ENCODE results near the gene ARAP2.

DNA sequence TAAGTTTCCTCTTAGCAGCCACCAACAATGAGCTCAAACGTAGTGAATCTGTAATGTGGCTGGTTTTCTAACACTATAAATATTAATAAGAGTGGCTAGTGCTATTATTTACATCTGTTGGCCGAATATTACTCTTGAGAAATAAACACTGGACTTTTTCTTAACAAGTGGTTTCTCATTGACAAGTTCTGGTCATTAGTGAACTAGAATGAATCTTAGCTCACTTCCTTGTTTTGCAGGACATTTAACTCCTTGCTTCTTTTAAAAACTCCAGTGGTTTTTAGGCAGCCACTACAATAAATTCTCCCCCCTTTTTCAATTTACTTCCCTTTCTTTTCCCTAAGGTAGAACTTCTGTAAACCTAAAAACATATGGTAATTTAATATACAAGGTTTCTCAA is 177.2 kb downstream of the ARAP2 start:
- TF ChIP-seq EP300 (IDR thresholded peaks at IDR 0.05) (no peak), POLR2A (IDR thresholded peaks at IDR 0.05) (no peak)
- TF ChIP-seq, protein P1, sequence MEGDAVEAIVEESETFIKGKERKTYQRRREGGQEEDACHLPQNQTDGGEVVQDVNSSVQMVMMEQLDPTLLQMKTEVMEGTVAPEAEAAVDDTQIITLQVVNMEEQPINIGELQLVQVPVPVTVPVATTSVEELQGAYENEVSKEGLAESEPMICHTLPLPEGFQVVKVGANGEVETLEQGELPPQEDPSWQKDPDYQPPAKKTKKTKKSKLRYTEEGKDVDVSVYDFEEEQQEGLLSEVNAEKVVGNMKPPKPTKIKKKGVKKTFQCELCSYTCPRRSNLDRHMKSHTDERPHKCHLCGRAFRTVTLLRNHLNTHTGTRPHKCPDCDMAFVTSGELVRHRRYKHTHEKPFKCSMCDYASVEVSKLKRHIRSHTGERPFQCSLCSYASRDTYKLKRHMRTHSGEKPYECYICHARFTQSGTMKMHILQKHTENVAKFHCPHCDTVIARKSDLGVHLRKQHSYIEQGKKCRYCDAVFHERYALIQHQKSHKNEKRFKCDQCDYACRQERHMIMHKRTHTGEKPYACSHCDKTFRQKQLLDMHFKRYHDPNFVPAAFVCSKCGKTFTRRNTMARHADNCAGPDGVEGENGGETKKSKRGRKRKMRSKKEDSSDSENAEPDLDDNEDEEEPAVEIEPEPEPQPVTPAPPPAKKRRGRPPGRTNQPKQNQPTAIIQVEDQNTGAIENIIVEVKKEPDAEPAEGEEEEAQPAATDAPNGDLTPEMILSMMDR (IDR thresholded peaks at IDR 0.05), result no peak
